Choroid plexus epithelial cell (primary cell): ENCODE results near the gene ABLIM1.

Experiments
- DNase-seq: peaks from one replicate; pipeline ENCODE4 v3.0.0-alpha.2; 2010; ENCODE audit warnings: low read depth
- H3K4me3 ChIP-seq: 2 replicates; pipeline ENCODE4 v1.5.1; 2011; ENCODE audit warnings: low read depth, mild to moderate bottlenecking, control low read depth, low read length, moderate library complexity
- CTCF ChIP-seq: conservative IDR thresholded peaks from 2 replicates; pipeline ENCODE4 v1.5.1; 2011; ENCODE audit warnings: low read depth, mild to moderate bottlenecking, control low read depth, inconsistent platforms, low read length, moderate library complexity

The ABLIM1 gene

GRCh38 chr10:114613237-114613979 lies 44.7 kb downstream of the ABLIM1 start:
- no peak for TF ChIP-seq CTCF
- DNase-seq = no peak
- no peak overlapping the region for H3K4me3 ChIP-seq

GRCh38 chr10:114611617-114612016 lies 46.5 kb downstream of the ABLIM1 start:
- no peak for TF ChIP-seq CTCF
- no peak overlapping the region for H3K4me3 ChIP-seq
- DNase-seq = no peak

- no peak for DNase-seq
- no peak overlapping the region for H3K4me3 ChIP-seq
- TF ChIP-seq CTCF = no peak
These were observed 48.3 kb downstream of the ABLIM1 start for GRCh38 chr10:114609518-114610426.

- peak; percentile 50 for DNase-seq
- TF ChIP-seq CTCF = no peak
- H3K4me3 ChIP-seq = no peak overlapping the region
These were observed 50.6 kb downstream of the ABLIM1 start for GRCh38 chr10:114607358-114607998.

- DNase-seq = peak; percentile 4
- TF ChIP-seq CTCF = no peak
- no peak overlapping the region for H3K4me3 ChIP-seq
These were observed 52.8 kb downstream of the ABLIM1 start for GRCh38 chr10:114605155-114605797.

- no peak for DNase-seq
- no peak overlapping the region for H3K4me3 ChIP-seq
- TF ChIP-seq CTCF = no peak
These were observed 53.5 kb downstream of the ABLIM1 start for GRCh38 chr10:114604357-114605130.
